ENCODE measurements around the gene CPE.

DNA sequence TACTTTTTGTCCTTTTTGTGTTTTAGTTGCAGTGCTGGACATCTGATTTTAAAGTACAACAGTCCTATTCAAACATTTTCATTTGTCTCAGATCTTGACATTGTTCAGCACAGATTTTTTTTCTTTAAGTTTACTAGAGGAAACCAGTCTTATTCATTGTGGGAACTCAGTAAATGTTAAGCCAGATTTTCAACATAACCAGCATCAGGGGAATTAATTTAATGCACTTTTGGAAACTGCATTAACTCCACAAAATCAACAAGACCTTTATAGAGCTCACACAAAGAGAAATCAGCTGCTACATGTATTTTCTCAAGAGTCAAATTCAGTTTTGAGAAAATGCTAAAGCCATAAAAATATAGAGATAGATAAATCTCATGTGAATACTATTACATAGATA lies 9.9 kb downstream of the CPE start:
- TF ChIP-seq, protein P1, sequence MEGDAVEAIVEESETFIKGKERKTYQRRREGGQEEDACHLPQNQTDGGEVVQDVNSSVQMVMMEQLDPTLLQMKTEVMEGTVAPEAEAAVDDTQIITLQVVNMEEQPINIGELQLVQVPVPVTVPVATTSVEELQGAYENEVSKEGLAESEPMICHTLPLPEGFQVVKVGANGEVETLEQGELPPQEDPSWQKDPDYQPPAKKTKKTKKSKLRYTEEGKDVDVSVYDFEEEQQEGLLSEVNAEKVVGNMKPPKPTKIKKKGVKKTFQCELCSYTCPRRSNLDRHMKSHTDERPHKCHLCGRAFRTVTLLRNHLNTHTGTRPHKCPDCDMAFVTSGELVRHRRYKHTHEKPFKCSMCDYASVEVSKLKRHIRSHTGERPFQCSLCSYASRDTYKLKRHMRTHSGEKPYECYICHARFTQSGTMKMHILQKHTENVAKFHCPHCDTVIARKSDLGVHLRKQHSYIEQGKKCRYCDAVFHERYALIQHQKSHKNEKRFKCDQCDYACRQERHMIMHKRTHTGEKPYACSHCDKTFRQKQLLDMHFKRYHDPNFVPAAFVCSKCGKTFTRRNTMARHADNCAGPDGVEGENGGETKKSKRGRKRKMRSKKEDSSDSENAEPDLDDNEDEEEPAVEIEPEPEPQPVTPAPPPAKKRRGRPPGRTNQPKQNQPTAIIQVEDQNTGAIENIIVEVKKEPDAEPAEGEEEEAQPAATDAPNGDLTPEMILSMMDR (IDR thresholded peaks at IDR 0.05; ENCODE audit: low read length), result no peak
- no peak for TF ChIP-seq EZH2 (IDR thresholded peaks at IDR 0.05; ENCODE audit: borderline replicate concordance, low read length)

All from OCI-LY1 (cell line).